Measurements from ENCODE around the gene LYST. TPM values are rescaled to one million over a fixed set of nuclear protein-coding genes. Genes with fewer than 3 reads are reported as not detected.
A peak's percentile ranks its signal among the peaks of the same experiment; 100 is the strongest.

LYST gene
- polyA plus RNA-seq, 1 donor from 2014 or later, result 23.4 TPM

- H3K9ac ChIP-seq (ENCODE audit: low read length), result no peak overlapping the region
- no peaks in the 10 kb centered on the region for H3K36me3 ChIP-seq (ENCODE audit: insufficient read depth, low read length)
- peak overlapping the region; percentile 15 for H3K27ac ChIP-seq (ENCODE audit: low read length)
- peaks cover 7% of the 10 kb centered on the region for H3K79me2 ChIP-seq (replicated peaks; ENCODE audit: insufficient read depth, low read length)
- H4K20me1 ChIP-seq (ENCODE audit: insufficient read depth), result no peaks in the 10 kb centered on the region
- H2AFZ ChIP-seq (ENCODE audit: low read depth, low read length), result no peak overlapping the region
- no peak for TF ChIP-seq TAF1 (IDR thresholded peaks at IDR 0.05; ENCODE audit: low read depth)
- H3F3A ChIP-seq (ENCODE audit: insufficient read depth, low read length, poor library complexity, severe bottlenecking), result no peaks in the 10 kb centered on the region
- H3K4me2 ChIP-seq (ENCODE audit: low read length), result no peak overlapping the region
- no peaks in the 10 kb centered on the region for H3K27me3 ChIP-seq (ENCODE audit: insufficient read depth, low read depth, low read length)
- no peaks in the 10 kb centered on the region for H3K9me3 ChIP-seq (ENCODE audit: low read length)
- no peak overlapping the region for H3K4me3 ChIP-seq (ENCODE audit: low read length)
- H3K9me2 ChIP-seq (ENCODE audit: insufficient read depth, low read length), result no peaks in the 10 kb centered on the region
Measured at GRCh38 chr1:235632506-235633401, 234.0 kb downstream of the LYST start.

DNA sequence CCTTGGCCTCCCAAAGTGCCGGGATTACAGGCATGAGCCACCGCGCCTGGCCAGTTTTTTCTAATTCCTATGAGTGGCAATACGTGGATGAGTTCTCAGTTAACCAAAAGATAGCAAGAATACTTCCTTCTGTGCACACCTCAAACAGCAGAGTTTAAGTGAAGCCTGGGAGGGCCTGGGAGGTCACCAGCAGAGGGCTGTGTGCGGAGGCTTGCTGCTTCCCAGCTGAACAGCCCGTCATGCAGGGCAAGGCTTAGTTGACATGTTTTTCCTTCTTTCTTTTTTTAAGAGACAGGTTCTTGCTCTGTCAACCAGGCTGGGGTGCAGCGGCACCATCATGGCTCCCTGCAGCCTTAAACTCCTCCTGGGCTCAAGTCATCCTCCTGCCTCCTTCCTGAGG is 234.9 kb downstream of the LYST start:
- Histone ChIP-seq H3K27ac (ENCODE audit: low read length) (peak overlapping the region; percentile 15), H4K20me1 (ENCODE audit: insufficient read depth) (no peaks in the 10 kb centered on the region), H3K4me3 (ENCODE audit: low read length) (no peak overlapping the region), H2AFZ (ENCODE audit: low read depth, low read length) (no peak overlapping the region), H3K9me3 (ENCODE audit: low read length) (no peaks in the 10 kb centered on the region), H3K27me3 (ENCODE audit: insufficient read depth, low read depth, low read length) (no peaks in the 10 kb centered on the region), H3K79me2 (replicated peaks; ENCODE audit: insufficient read depth, low read length) (peaks cover 1% of the 10 kb centered on the region), H3K4me2 (ENCODE audit: low read length) (no peak overlapping the region), H3K36me3 (ENCODE audit: insufficient read depth, low read length) (no peaks in the 10 kb centered on the region), H3K9me2 (ENCODE audit: insufficient read depth, low read length) (no peaks in the 10 kb centered on the region), H3K9ac (ENCODE audit: low read length) (no peak overlapping the region), H3F3A (ENCODE audit: insufficient read depth, low read length, poor library complexity, severe bottlenecking) (no peaks in the 10 kb centered on the region)
- TF ChIP-seq, protein P1, sequence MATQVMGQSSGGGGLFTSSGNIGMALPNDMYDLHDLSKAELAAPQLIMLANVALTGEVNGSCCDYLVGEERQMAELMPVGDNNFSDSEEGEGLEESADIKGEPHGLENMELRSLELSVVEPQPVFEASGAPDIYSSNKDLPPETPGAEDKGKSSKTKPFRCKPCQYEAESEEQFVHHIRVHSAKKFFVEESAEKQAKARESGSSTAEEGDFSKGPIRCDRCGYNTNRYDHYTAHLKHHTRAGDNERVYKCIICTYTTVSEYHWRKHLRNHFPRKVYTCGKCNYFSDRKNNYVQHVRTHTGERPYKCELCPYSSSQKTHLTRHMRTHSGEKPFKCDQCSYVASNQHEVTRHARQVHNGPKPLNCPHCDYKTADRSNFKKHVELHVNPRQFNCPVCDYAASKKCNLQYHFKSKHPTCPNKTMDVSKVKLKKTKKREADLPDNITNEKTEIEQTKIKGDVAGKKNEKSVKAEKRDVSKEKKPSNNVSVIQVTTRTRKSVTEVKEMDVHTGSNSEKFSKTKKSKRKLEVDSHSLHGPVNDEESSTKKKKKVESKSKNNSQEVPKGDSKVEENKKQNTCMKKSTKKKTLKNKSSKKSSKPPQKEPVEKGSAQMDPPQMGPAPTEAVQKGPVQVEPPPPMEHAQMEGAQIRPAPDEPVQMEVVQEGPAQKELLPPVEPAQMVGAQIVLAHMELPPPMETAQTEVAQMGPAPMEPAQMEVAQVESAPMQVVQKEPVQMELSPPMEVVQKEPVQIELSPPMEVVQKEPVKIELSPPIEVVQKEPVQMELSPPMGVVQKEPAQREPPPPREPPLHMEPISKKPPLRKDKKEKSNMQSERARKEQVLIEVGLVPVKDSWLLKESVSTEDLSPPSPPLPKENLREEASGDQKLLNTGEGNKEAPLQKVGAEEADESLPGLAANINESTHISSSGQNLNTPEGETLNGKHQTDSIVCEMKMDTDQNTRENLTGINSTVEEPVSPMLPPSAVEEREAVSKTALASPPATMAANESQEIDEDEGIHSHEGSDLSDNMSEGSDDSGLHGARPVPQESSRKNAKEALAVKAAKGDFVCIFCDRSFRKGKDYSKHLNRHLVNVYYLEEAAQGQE (IDR thresholded peaks at IDR 0.05; ENCODE audit: borderline replicate concordance), result no peak
- no peak for TF ChIP-seq SMC3 (conservative IDR thresholded peaks at IDR 0.05; ENCODE audit: poor library complexity)
- no peak for TF ChIP-seq RAD21 (conservative IDR thresholded peaks at IDR 0.05)
- TF ChIP-seq CTCF (IDR thresholded peaks at IDR 0.05; ENCODE audit: poor library complexity, severe bottlenecking), result no peak

- no peaks in the 10 kb centered on the region for H3K79me2 ChIP-seq (replicated peaks; ENCODE audit: insufficient read depth, low read length)
- no peak for TF ChIP-seq EZH2 (IDR thresholded peaks at IDR 0.05; ENCODE audit: borderline replicate concordance, insufficient read depth, low read length, poor library complexity, severe bottlenecking)
- no peak for TF ChIP-seq SMC3 (conservative IDR thresholded peaks at IDR 0.05; ENCODE audit: poor library complexity)
- TF ChIP-seq CTCF (IDR thresholded peaks at IDR 0.05; ENCODE audit: poor library complexity, severe bottlenecking), result no peak
- no peak for TF ChIP-seq EP300 (conservative IDR thresholded peaks at IDR 0.05; ENCODE audit: poor library complexity, severe bottlenecking)
- TF ChIP-seq TAF1 (IDR thresholded peaks at IDR 0.05; ENCODE audit: low read depth), result no peak
- TF ChIP-seq MXI1 (conservative IDR thresholded peaks at IDR 0.05; ENCODE audit: poor library complexity, severe bottlenecking), result no peak
- TF ChIP-seq POLR2AphosphoS5 (IDR thresholded peaks at IDR 0.05), result no peak
Measured at GRCh38 chr1:235628316-235629005, 238.2 kb downstream of the LYST start.

More at GRCh38 chr1:235628316-235629005, 238.2 kb downstream of the LYST start:
- H3K9ac ChIP-seq (ENCODE audit: low read length), result no peak overlapping the region
- no peak overlapping the region for H2AFZ ChIP-seq (ENCODE audit: low read depth, low read length)
- no peak overlapping the region for H3K27ac ChIP-seq (ENCODE audit: low read length)
- H4K20me1 ChIP-seq (ENCODE audit: insufficient read depth), result no peaks in the 10 kb centered on the region
- no peaks in the 10 kb centered on the region for H3K36me3 ChIP-seq (ENCODE audit: insufficient read depth, low read length)
- no peaks in the 10 kb centered on the region for H3K27me3 ChIP-seq (ENCODE audit: insufficient read depth, low read depth, low read length)
- H3K9me2 ChIP-seq (ENCODE audit: insufficient read depth, low read length), result no peaks in the 10 kb centered on the region
- no peak overlapping the region for H3K4me2 ChIP-seq (ENCODE audit: low read length)
- H3F3A ChIP-seq (ENCODE audit: insufficient read depth, low read length, poor library complexity, severe bottlenecking), result no peaks in the 10 kb centered on the region
- no peaks in the 10 kb centered on the region for H3K9me3 ChIP-seq (ENCODE audit: low read length)
- no peak overlapping the region for H3K4me3 ChIP-seq (ENCODE audit: low read length)

Measured in neural cell (in vitro differentiated cells).